Peyer's patch (tissue), 4 donors: ENCODE results near the gene PDIK1L.

ENCODE experiments used
- POLR2A ChIP-seq, 2 donors: fragments of 450-650 bp; IDR thresholded peaks; one replicate each; pipeline ENCODE4 v1.5.1; 2017; ENCODE audit warnings: antibody characterized with exemption in 2 of 2, mild to moderate bottlenecking in 2 of 2, moderate library complexity in 2 of 2
- TF ChIP-seq, protein P1 (sequence below), 6 experiments: fragments of 450-650 bp in 4 of 6; fragments of 200-600 bp in 2 of 6; sonication (generic) in 1 of 6; IDR thresholded peaks; one replicate each; pipeline ENCODE4 v1.5.1; 2017 to 2019; ENCODE audit warnings: antibody characterized with exemption in 6 of 6, mild to moderate bottlenecking in 3 of 6, moderate library complexity in 1 of 6

DNA sequence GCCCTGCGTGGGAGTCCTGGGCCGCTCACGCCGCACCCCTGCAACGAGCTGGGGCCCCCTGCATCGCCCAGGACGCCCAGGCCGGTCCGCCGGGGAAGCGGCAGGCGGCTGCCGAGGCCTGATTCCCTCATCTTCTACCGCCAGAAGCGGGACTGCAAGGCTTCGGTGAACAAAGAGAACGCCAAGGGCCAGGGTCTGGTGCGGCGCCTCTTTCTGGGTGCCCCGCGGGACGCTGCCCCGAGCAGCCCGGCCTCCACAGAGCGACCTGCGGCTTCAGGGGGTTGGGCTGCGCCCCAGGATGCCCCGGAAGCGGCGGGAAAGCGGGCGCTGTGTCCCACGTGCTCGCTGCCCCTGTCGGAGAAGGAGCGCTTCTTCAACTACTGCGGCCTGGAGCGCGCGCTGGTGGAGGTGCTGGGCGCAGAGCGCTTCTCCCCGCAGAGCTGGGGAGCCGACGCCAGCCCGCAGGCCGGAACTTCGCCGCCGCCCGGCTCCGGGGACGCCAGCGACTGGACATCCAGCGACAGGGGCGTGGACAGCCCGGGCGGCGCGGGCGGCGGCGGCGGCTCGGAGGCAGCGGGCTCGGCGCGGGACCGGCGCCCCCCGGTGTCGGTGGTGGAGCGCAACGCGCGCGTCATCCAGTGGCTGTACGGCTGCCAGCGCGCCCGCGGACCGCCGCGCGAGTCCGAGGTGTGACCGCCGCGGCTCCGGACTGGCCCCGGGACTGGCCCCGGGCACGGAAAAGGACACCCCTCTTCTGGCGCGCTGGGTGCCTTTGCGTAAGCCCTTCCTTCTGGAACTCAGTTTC lies 50.0 kb downstream of the PDIK1L start:
- TF ChIP-seq, protein P1, sequence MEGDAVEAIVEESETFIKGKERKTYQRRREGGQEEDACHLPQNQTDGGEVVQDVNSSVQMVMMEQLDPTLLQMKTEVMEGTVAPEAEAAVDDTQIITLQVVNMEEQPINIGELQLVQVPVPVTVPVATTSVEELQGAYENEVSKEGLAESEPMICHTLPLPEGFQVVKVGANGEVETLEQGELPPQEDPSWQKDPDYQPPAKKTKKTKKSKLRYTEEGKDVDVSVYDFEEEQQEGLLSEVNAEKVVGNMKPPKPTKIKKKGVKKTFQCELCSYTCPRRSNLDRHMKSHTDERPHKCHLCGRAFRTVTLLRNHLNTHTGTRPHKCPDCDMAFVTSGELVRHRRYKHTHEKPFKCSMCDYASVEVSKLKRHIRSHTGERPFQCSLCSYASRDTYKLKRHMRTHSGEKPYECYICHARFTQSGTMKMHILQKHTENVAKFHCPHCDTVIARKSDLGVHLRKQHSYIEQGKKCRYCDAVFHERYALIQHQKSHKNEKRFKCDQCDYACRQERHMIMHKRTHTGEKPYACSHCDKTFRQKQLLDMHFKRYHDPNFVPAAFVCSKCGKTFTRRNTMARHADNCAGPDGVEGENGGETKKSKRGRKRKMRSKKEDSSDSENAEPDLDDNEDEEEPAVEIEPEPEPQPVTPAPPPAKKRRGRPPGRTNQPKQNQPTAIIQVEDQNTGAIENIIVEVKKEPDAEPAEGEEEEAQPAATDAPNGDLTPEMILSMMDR (IDR thresholded peaks at IDR 0.05), result peak in 2 of 6 experiments; percentile 14 to 37
- no peak for TF ChIP-seq POLR2A (IDR thresholded peaks at IDR 0.05)
